ENCODE data around the gene ENO2. TPM values are rescaled to one million over a fixed set of nuclear protein-coding genes. Genes with fewer than 3 reads are reported as not detected.
A peak's percentile ranks its signal among the peaks of the same experiment; 100 is the strongest.

ENO2 gene
- total and polyA plus RNA-seq, 5 donors = 17.8 to 42.1 (median 34.6) TPM

DNA sequence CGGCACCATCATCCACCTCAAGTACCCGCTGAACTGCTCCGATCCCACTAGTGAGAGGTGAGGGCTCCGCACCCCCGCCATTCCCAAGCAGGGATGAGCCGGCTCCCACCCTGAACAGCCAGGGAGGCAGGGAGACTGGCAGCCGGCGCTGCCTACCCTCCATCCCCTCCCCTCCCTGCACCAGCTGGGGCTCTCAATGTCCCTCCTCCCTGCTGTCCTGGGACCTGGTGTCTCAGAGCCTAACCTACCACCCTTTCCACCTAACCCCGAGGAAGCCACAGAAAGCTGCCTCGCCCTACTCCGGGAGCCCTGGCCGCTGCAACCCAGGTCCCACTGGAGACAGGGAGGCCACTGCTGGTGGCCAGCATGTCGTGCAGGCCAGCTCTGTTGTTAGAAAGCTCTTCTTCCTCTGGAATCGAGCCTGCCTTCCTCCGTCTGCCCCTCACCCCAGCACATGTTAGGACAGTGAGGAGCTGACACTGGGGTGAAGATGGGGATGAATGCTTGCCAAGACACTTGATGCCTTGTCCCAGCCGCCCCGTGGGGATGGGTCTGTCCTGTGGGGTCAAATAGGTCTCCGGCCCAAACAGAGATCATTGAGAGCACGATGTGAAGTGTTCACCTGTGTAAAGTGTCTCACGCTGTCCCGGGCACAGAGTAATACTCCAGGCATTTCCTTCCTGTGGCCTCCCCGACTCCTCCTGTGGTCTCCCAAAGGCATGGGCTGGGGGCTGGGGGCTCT is 37.9 kb downstream of the ENO2 start:
- 64% methylated on average over 22 of the region's 22 CpGs for WGBS
- H3K27me3 ChIP-seq (ENCODE audit: control insufficient read depth, insufficient read depth) = no peaks in the 10 kb centered on the region

DNA sequence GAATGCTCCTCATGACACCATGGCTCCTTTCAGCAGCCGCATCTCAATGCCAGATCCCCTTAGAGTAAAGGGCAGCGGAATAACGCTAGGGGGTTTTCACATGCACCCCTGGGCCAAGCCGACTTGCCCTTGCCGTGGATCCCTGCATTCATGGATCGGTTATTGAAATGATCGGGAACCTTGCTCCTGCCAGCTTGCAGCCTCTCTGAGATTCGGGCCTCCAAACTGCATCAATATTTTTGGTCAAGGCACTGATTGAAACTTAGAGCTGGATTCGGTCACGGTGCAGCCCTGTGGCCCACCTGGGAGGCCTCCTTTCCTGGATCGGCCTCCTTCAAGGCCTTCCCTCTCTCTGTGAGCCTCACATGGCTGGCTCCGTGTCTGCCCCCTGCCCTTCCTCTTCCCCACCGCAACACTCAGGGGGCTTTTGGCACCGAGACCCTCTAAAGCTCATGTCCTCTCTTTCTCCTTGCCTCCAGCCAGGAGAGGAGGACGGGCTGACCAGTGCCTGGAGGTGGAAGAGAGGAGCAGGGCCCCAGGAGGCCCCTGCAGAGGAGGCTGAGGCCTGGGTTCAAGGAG is 38.6 kb downstream of the ENO2 start:
- DNase-seq (peak in 1 of 3 donors; percentile 26), ATAC-seq (no peak)
- WGBS = 78% methylated on average over 15 of the region's 15 CpGs
- Histone ChIP-seq H3K27me3 (ENCODE audit: control insufficient read depth, insufficient read depth) (no peaks in the 10 kb centered on the region), H3K4me3 (ENCODE audit: low read length) (peak overlapping the region; percentile 4), H3K4me1 (ENCODE audit: control insufficient read depth, insufficient read depth, low read length) (no peaks in the 10 kb centered on the region), H3K27ac (ENCODE audit: low read length) (no peak overlapping the region), H3K9me3 (ENCODE audit: control insufficient read depth, low read length) (no peaks in the 10 kb centered on the region)
- intact Hi-C loops (cut with DNase I) = loop anchor here in 1 of 4 donors (10.0 kb wide), 1 partner anchor 152 kb away; the partner anchor contains the start of gene C1RL

More for the DNA sequence above, 37.9 kb downstream of the ENO2 start:
- no peak for ATAC-seq
- Histone ChIP-seq H3K4me3 (ENCODE audit: low read length) (peak overlapping the region; percentile 4), H3K27ac (ENCODE audit: low read length) (no peak overlapping the region), H3K4me1 (ENCODE audit: control insufficient read depth, insufficient read depth, low read length) (no peaks in the 10 kb centered on the region), H3K9me3 (ENCODE audit: control insufficient read depth, low read length) (no peaks in the 10 kb centered on the region)
- intact Hi-C loops (cut with DNase I) = loop anchor here in 1 of 4 donors (10.0 kb wide), 1 partner anchor 153 kb away; the partner anchor contains the start of gene C1RL
- peak; percentile 13 to 57 (median 53) for DNase-seq

DNA sequence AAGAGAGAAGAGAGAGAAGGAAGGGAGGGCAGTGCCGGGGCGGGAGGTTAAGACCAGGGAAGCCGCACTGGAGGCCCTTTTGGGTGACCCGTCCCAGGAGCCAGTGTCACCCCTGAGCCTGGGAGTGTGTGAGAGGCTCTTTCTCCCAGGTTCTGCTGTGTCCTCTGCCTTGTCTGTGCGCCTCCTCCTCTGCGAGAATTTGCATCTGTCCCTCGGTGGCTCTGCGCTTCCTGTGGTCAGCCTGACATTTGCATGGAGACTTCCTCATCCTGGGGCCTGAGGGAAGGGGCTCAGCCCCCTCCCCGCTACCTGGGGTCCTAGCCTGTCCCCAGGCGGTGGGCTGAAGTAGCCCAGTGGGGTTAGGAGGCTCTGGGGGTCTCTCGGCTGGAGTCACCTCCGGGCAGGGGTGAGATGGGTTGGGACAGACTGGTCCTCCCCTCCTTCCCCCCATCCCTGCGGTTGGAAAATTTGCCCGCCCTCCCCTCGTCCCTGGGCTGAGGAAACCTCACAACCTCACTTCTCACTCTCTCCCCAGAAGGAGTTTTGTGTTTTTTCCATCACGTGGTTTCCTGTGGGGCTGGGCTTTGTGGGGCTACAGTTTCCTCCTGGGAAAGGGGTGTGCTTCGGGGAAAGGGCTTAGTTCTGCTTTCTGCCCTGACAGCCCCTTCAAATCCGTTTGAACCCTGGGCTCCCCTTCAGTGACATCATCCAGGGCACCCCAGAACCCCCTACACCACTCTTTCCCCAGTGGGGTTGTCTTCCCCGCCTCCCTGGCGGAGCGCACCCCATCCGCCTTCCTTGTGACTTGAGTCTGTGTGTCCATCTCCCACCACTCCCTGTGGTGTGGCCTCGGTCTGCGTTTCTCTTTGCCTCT is 39.3 kb downstream of the ENO2 start:
- intact Hi-C loops (cut with DNase I) = loop anchor here in 1 of 4 donors (10.0 kb wide), 1 partner anchor 151 kb away; the partner anchor contains the start of gene C1RL
- ATAC-seq = peak; percentile 42 to 69
- WGBS = 46% methylated on average over 24 of the region's 24 CpGs
- H3K4me1 ChIP-seq (ENCODE audit: control insufficient read depth, insufficient read depth, low read length) = no peaks in the 10 kb centered on the region
- no peaks in the 10 kb centered on the region for H3K27me3 ChIP-seq (ENCODE audit: control insufficient read depth, insufficient read depth)
- H3K4me3 ChIP-seq (ENCODE audit: low read length) = no peak overlapping the region
- H3K9me3 ChIP-seq (ENCODE audit: control insufficient read depth, low read length) = no peaks in the 10 kb centered on the region
- DNase-seq = peak; percentile 48 to 83 (median 75)
- H3K27ac ChIP-seq (ENCODE audit: low read length) = no peak overlapping the region

DNA sequence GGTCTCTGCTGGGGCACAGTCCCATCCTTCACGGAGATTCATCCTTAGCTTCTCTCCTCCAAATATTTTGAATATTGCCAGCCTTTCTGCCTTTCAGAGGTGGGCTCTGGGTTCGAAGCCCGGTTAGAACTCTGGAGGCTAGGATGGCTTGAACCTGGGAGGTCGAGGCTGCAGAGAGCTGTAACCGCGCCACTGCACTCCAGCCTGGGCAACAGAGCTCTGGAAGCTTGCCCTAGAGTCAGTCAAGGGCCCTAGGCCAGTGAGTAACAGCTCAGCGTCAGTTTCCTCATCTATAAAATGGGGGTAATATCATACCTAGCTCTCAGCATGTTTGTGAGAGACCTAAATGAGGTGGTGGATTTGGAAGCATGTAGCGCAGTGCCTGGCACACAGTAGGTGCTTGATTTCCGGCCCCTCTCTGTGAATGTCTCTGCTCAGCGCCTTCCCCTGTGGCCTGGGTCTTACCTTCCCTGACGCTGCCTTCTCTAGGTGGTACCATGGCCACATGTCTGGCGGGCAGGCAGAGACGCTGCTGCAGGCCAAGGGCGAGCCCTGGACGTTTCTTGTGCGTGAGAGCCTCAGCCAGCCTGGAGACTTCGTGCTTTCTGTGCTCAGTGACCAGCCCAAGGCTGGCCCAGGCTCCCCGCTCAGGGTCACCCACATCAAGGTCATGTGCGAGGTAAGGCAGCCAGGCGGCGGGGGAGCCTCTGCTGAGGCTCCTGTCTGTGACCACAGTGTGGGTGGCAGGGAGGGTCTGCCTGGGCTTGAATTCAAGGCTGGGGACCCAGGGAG is 40.1 kb downstream of the ENO2 start:
- H3K27me3 ChIP-seq (ENCODE audit: control insufficient read depth, insufficient read depth) = no peaks in the 10 kb centered on the region
- H3K4me3 ChIP-seq (ENCODE audit: low read length) = no peak overlapping the region
- intact Hi-C loops (cut with DNase I) = loop anchor here in 1 of 4 donors (10.0 kb wide), 1 partner anchor 150 kb away; the partner anchor contains the start of gene C1RL
- DNase-seq (peak; percentile 10 to 51 (median 47)), ATAC-seq (no peak)
- no peaks in the 10 kb centered on the region for H3K9me3 ChIP-seq (ENCODE audit: control insufficient read depth, low read length)
- 88% methylated on average over 21 of the region's 21 CpGs for WGBS
- H3K4me1 ChIP-seq (ENCODE audit: control insufficient read depth, insufficient read depth, low read length) = no peaks in the 10 kb centered on the region
- H3K27ac ChIP-seq (ENCODE audit: low read length) = no peak overlapping the region

DNA sequence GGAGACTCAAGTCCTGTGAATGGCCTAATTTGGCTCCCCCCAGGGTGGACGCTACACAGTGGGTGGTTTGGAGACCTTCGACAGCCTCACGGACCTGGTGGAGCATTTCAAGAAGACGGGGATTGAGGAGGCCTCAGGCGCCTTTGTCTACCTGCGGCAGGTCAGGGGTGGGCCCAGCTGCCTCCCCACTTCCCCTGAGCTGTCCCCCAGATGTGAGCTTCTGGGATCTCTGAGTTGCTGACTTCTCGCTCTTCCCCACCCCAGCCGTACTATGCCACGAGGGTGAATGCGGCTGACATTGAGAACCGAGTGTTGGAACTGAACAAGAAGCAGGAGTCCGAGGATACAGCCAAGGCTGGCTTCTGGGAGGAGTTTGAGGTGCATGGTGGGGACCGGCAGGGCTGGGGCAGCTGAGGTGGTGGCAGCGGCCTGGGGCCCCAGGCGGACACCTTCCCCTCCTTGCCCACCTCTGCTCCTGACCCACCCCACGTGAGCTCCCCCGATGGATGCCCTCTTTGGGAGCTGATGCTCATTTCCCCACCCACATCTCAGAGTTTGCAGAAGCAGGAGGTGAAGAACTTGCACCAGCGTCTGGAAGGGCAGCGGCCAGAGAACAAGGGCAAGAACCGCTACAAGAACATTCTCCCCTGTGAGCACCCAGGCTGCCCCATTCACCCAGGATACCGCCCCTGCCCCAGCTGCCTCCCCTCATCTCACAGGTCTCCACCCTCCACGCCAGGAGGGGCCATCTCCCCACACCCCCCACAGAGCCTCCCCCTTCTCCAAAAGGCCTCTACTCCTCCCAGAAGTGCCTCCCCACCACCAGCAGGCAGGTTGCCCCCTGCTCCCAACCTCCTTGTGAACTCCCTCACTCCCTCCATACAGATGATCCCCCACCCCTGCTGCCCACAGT is 41.0 kb downstream of the ENO2 start:
- H3K4me1 ChIP-seq (ENCODE audit: control insufficient read depth, insufficient read depth, low read length) = no peaks in the 10 kb centered on the region
- WGBS = 93% methylated on average over 22 of the region's 22 CpGs
- no peaks in the 10 kb centered on the region for H3K27me3 ChIP-seq (ENCODE audit: control insufficient read depth, insufficient read depth)
- no peak overlapping the region for H3K27ac ChIP-seq (ENCODE audit: low read length)
- H3K4me3 ChIP-seq (ENCODE audit: low read length) = no peak overlapping the region
- peak in 2 of 3 donors; percentile 41 to 50 for DNase-seq
- no peak for ATAC-seq
- H3K9me3 ChIP-seq (ENCODE audit: control insufficient read depth, low read length) = no peaks in the 10 kb centered on the region
- intact Hi-C loops (cut with DNase I) = loop anchor here in 1 of 4 donors (10.0 kb wide), 1 partner anchor 149 kb away; the partner anchor contains the start of gene C1RL

DNA sequence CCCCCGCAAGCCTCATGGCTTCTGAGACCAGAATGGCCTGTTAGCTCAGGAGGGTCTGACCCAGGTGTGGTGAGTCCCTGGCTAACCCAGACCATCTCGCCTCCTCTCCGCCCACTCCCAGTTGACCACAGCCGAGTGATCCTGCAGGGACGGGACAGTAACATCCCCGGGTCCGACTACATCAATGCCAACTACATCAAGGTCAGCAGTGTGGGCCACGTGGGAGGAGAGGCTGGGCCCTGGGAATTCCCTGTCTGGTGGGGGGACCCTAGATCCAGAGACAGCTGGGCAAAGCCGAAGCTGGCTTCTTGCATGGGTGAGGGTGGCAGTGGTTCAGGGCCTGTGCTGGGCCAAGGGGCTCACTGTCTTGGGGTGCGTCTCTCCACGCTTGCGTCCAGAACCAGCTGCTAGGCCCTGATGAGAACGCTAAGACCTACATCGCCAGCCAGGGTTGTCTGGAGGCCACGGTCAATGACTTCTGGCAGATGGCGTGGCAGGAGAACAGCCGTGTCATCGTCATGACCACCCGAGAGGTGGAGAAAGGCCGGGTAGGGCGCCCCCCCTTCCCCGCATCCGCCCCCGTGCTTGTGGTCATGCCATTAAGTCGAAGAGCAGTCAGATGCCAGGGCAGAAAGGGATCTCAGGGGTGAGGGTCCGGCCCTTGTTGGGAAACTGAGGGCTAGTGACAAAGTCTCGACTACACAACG is 41.8 kb downstream of the ENO2 start:
- peak in 2 of 3 donors; percentile 41 to 42 for DNase-seq
- intact Hi-C loops (cut with DNase I) = loop anchor here in 1 of 4 donors (10.0 kb wide), 1 partner anchor 149 kb away; the partner anchor contains the start of gene C1RL
- no peak for ATAC-seq
- Histone ChIP-seq H3K4me1 (ENCODE audit: control insufficient read depth, insufficient read depth, low read length) (peaks cover 1% of the 10 kb centered on the region), H3K9me3 (ENCODE audit: control insufficient read depth, low read length) (no peaks in the 10 kb centered on the region), H3K4me3 (ENCODE audit: low read length) (no peak overlapping the region), H3K27ac (ENCODE audit: low read length) (no peak overlapping the region), H3K27me3 (ENCODE audit: control insufficient read depth, insufficient read depth) (no peaks in the 10 kb centered on the region)
- WGBS = 82% methylated on average over 28 of the region's 28 CpGs

DNA sequence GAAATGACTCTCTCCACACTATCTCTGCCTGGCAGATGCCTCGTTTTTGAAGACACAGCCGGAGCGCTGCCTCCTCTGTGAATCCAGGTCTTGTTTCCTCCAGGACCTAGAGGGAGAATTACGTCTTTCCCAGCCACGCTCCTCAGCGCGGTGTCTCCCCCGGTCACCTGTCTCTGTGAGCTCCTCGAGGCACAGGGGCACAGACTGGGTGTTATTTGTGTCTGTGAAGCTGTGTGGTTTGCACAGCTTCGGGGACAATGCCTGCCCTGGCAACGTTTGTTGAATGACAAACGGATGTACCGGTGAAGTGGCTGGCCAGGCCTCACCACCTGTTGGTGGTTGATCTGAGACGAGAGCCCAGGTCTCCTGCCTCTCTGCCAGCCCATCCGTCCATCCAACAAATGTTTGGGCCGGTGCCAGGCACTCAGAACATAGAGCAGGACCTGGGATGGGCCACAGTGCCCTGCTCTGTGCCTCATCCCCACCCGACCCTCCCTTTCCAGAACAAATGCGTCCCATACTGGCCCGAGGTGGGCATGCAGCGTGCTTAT is 42.8 kb downstream of the ENO2 start:
- intact Hi-C loops (cut with DNase I) = loop anchor here in 1 of 4 donors (10.0 kb wide), 1 partner anchor 148 kb away; the partner anchor contains the start of gene C1RL
- H3K4me3 ChIP-seq (ENCODE audit: low read length) = no peak overlapping the region

DNA sequence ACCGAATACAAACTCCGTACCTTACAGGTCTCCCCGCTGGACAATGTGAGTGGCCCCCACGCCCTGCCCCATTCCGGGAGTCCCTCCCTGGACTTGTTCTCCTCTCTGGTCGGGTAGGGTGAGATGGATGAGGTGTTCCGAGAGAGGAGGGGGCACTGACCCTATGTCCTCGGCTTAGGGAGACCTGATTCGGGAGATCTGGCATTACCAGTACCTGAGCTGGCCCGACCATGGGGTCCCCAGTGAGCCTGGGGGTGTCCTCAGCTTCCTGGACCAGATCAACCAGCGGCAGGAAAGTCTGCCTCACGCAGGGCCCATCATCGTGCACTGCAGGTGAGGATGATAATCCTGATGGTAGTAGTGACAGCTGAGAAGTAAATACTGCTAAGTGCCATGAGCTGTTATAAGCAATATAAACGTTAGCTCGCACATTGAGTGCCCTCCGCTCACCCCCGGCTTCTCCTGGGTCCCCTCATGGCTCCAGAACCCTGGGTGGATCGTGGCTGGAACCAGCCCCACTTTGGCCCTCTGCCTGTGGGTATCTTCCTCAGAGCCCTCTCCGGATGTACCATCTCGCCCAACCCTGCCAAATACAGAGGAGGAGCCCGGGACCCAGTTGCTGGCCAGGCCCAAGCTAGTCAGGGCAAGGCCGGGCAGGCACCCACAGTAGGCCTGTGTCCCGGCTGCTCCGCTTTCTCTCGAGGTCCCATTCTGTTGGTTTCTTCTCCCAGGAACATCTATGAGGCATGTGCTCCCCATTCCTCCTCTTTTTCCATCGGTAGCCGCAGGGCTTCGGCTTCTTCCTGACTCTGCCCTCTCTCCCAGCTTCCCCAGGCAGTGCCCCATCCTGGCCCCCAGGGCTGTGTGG is 43.6 kb downstream of the ENO2 start:
- WGBS = 88% methylated on average over 28 of the region's 28 CpGs
- ATAC-seq (no peak), DNase-seq (peak in 2 of 3 donors; percentile 37 to 55)
- H3K27me3 ChIP-seq (ENCODE audit: control insufficient read depth, insufficient read depth) = no peaks in the 10 kb centered on the region
- H3K9me3 ChIP-seq (ENCODE audit: control insufficient read depth, low read length) = no peaks in the 10 kb centered on the region
- H3K27ac ChIP-seq (ENCODE audit: low read length) = no peak overlapping the region
- H3K4me3 ChIP-seq (ENCODE audit: low read length) = no peak overlapping the region
- intact Hi-C loops (cut with DNase I) = loop anchor here in 1 of 4 donors (10.0 kb wide), 1 partner anchor 147 kb away; the partner anchor contains the start of gene C1RL
- H3K4me1 ChIP-seq (ENCODE audit: control insufficient read depth, insufficient read depth, low read length) = peaks cover 2% of the 10 kb centered on the region

More for the DNA sequence above, 42.8 kb downstream of the ENO2 start:
- DNase-seq (peak in 2 of 3 donors; percentile 51 to 54), ATAC-seq (no peak)
- Histone ChIP-seq H3K9me3 (ENCODE audit: control insufficient read depth, low read length) (no peaks in the 10 kb centered on the region), H3K27ac (ENCODE audit: low read length) (no peak overlapping the region), H3K27me3 (ENCODE audit: control insufficient read depth, insufficient read depth) (no peaks in the 10 kb centered on the region), H3K4me1 (ENCODE audit: control insufficient read depth, insufficient read depth, low read length) (peaks cover 2% of the 10 kb centered on the region)
- 86% methylated on average over 20 of the region's 20 CpGs for WGBS
